ENCODE measurements around the gene NDUFA5.

The NDUFA5 gene

DNA sequence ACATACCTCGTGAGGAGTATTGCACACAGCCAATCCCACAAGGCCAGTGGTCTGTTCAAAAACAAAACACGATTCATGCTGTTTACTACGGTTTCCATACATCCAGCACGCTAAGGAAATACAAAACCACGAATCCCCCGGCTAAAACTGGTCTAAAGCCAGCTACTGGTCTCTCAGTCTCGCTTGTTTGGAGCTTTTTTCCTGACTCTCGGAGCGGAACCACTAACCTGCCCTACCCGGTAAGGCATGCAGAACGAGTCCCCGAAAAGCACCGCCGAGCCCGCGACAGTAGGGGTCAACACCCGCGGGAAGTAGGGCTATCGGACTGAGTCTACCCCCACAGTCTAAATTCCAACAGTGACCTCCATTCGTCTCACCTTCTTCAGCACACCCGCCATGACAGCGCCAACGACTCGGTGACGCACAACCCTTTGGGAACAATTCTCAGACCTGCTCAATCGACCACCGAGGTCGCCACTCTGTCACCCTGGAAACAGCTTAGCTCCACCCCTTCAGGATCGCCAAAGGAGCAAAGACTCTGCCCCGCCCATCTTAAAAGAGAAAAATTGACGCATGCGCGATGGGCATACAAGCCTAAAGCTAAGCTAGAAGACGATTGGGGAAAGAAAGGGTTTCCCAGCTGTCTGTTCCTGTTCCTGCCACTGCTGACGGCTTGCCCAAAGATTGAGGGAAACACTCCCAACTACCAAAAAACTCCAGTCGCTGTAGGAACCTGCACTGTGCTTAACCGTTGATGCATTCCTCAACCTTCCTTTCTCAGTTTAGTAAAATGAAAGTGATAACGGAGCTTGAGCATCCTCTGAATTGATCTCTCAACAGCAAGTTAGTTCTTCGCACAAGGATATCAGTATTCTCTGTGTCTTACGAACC, at the start of gene NDUFA5:
TSS of gene NDUFA5 (minus strand) at position 421 of the 891 bp plus-strand sequence. CDS start at position 398, 23 bp downstream.
- DNase-seq (ENCODE audit: low read depth in 2 of 2) = peak; percentile 97 to 98

DNA sequence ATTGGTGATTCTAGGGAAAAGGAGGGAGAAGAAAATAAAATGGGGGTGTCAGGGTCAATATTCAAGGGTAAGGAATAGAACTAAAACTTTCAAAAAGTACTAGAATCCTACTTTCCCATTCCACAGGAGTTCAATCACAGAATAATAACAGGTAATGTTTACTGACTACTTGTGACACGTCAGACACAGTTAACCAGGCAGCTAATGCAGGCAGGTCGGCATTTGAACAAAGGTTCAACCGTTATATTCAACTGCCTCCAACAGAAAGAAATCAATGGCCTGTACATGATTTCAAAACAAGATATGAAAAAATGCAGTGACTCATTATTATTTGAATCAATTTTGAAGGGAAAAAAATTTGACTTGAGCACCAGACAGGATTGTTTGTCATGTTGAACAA, 47.1 kb upstream of the NDUFA5 start:
- no peak for DNase-seq (ENCODE audit: low read depth in 2 of 2)

DNA sequence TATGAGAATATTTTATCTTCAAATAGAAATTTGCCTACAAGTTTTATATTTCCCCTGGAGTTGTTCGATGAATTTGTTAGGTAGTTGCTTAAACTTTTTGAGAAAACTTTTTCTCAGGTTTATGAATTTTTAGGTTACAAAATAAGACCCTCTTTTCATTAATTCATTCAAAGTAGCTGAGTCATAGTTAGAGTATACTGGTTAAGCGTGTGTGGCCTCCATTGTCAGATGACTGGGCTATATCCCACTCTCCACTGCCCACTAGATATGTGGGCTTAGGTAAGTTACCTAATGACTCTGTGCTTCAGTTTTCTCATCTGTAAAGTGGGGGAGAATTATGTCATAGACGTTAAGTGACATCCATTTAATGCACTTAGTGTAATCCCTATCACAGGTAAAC, 45.0 kb upstream of the NDUFA5 start:
- DNase-seq (ENCODE audit: low read depth in 2 of 2) = no peak

DNA sequence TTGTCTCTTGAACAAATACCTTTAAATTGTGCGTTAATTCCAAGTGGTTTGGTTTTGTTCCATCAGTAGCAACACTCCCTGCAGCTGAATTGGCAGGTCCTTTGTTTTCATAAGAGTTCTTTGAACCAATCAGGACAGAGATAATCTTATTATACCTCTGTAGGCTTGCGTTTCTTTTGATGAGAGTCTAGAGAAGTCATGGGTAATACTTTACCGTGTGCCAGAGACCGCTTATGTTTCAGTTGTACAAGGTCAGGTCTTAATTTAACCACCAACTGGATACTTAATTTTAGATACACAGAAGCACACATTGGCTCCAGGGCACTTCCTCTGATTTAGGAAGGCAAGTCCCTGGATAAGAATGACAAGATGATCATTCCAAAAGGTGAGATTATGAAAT, 43.9 kb upstream of the NDUFA5 start, which contains the start of gene ASB15:
TSS of gene ASB15 (plus strand) at position 292 of the 400 bp plus-strand sequence. CDS start 12,682 bp downstream, outside the sequence.
- no peak for DNase-seq (ENCODE audit: low read depth in 2 of 2)

DNA sequence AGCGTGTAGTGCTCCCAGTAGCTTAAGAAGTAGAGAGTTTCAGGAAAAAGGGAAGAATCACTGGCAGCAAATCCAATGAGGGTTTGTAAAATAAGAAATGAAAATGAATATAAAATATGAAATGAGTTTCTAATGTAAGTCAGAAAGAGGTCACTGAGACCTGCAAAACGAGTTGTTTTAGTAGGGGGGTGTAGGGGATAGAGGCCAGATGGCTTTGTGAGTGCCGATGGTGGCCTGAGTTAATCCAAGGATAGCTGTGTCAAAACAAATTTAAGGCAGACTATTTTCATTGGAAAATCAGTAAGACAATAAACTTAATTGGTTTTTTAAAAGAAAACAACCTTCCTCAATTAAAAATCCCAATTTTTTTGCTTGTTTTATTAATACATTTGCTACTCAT, 43.3 kb upstream of the NDUFA5 start:
- no peak for DNase-seq (ENCODE audit: low read depth in 2 of 2)

DNA sequence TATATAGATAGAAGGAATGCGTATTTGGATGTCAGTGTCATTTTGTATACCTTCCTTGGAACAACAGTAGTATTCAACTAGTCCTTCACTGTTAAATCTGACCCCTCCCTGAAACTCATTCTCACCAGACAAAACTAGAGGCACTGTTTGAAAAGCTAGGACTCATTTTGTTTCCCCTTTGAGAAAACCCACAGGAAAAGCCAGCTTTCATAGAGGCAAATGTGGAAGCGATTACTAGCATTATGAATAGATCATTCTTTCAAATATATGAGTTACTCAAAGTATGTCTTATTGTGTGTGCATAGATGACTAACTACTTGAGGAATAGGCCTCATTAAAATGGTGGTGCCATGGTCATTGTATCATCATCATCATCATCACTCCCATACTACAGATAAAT, 42.1 kb upstream of the NDUFA5 start:
- no peak for DNase-seq (ENCODE audit: low read depth in 2 of 2)

DNA sequence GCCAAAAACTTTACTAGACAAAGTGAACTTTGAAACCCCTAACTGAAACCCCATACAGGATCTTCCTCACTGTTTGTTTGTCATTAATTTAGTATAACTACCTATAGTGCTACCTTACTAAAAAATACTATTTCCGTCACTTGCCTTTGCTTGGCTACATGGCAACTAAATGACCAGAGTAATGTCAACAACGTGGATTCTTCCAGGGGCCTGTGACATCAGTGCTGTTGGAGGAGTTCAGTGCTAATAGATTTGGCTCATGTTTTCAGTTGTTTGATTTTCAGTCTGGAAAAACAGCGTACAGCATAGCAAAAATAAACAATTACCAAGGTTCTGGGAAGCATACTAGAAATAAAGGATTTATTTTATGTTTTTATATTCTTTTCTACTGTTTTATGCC, 41.0 kb upstream of the NDUFA5 start:
- no peak for DNase-seq (ENCODE audit: low read depth in 2 of 2)

DNA sequence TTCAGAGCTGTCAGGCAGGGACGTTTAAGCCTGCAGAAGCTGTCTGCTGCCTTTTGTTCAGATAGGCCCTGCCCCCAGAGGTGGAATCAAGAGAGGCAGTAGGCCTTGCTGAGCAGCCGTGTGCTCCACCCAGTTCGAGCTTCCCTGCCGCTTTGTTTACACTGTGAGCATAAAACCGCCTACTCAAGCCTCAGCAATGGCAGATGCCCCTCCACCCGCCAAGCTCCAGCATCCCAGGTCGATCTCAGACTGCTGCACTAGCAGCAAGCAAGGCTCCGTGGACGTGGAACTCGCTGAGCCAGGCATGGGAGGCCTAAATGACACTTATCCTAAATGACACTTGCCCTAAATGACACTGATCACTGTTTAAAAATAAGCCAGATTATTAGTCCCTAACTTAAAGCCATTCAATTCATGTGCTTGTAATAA, 37.2 kb upstream of the NDUFA5 start:
- DNase-seq (ENCODE audit: low read depth in 2 of 2) = no peak

DNA sequence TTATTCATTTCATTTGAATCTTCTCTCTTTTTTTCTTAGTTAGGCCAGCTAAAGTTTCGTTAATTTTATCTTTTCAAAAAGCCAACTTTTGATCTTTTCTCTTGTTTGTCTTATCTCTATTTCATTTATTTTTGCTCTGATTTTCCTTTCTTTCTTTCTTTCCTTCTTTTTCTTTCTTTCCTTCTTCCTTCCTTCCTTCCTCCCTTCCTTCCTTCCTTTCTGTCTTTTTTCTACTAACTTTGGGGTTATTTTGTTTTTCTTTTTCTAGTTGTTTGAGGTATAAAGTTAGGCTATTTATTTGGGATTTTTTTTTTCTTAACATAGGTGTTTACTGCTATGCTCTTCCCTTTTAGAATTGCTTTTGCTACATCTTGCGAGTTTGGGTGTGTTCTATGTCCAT, 30.8 kb upstream of the NDUFA5 start:
- DNase-seq (ENCODE audit: low read depth in 2 of 2) = no peak

DNA sequence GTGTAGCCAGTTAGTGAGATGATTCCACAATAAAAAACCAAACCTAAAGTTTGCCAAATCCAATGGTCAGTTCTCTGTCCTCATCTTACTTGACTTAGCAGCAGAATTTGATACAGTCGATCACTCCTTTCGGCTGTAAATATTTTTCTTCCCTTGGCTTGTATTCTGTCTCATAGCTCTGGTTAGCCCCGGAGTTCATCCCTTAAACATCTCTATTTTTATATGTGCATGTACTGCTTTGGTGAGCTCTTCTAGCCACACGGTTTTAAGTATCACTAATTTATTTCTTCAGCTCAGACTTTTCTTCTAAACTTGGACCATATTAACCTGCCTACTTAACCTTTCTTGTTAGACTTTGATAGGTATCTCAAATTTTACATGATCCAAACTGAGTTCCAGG, 26.2 kb upstream of the NDUFA5 start:
- no peak for DNase-seq (ENCODE audit: low read depth in 2 of 2)

DNA sequence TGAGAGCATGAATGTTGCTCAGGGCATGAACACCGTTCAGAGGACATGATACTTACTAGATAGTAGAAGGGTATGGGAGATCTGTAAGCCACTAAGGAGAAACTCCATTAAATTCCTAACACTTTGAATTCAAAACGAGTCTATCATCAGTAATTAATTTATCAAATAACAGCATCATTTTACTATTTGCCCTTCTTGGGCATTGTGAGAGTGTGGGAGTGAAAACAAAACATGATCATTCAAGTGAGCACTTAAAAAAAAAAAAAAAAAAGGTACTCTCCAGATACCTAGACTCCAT, 23.5 kb upstream of the NDUFA5 start:
- DNase-seq (ENCODE audit: low read depth in 2 of 2) = no peak

DNA sequence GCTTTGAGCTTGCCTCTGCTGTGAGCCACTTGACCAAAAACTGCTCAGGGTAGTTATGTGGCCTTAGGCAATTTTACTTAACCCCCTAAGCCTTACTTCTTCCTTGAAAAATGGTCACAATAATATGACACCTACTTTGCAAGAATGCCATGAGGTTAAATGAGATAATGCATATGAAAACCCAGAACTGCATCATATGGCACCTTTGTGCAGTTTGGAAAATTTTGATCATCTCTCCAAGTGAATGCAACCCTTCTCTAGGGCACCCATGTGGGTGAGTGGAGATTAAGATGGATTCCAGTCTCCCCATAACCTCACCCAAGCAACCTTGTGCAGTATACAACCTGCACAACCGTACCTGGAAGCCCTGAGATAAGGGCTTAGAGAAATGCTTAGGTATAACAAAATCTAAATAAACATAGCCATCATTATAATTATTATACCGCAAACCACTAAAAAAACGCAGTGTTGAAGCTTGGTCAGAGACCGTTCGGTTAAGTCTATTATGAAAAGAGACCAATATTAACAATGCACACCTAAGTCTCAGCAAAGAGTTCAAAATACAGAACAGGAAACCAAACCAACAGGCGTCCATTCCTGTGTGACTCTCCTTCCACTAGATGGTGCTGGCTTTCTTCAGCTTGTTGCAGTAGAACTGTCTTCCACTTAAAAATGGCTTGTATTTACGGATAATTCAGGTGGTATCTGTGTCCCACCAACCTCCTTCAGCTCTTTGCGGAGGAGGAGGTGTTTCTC, 23.0 kb upstream of the NDUFA5 start:
- no peak for DNase-seq (ENCODE audit: low read depth in 2 of 2)

DNA sequence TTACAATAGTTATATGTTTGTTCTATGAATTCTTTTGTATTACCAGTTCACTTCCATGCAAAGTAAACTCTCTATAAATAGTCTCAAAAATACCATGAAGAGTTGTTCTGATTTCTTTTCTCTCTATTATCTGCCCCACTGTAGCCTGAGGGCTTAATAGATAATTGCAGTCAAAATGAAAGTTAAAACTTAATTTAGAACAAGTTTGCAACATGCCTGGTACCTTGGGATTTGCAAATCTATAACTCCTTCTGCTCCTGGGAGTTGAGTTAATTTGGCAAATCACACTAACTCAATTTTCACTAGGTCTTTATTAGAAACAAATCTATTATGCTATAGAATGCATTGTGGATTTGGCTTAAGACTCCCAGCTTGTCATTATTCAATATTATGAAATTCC, 21.8 kb upstream of the NDUFA5 start:
- no peak for DNase-seq (ENCODE audit: low read depth in 2 of 2)

DNA sequence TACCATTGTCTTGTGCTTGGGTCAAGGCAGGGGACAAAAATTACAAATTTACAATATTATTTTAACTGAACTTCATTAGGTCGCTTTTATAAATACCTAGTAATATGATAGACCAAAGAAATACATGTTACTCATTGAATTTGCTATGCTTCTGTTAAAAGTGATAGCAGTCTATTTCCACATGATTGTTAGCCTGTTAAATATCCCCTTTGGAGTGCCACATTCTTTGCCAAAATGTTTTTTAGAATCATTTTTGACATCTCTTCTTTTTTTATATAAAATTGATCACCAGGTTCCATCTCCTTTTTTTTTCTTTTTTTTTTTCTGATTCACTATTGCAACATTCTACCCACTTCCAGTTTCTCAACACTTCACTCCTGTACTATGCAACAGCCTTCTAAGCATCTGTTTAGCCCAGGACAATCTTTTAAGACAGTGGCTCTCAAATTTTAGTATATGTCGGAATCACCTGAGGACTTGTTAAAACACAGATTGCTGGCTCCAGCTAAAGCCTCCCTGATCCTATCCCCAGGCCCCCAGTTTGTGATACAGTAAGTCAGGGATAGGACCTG, 16.4 kb upstream of the NDUFA5 start:
- no peak for DNase-seq (ENCODE audit: low read depth in 2 of 2)

DNA sequence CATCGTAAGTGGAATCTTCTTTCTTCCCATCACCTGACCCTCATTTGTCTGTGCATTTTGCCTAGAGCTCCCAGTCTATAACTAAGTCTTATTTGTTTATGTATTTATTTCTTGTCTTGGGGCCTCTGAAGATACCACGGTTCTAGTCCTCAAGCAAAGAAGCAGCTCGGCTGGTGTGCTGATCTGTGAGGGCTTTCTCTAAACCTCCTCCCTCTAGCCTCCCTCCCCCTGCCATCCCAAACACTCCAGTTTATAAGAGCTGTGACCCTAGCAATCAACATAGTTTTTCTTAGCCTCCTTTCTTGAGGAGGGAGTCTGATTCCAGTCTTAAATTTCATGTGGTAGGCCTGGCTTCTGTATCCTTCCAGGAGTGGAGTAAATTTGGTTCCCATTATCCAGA, 15.7 kb upstream of the NDUFA5 start:
- DNase-seq (ENCODE audit: low read depth in 2 of 2) = no peak

DNA sequence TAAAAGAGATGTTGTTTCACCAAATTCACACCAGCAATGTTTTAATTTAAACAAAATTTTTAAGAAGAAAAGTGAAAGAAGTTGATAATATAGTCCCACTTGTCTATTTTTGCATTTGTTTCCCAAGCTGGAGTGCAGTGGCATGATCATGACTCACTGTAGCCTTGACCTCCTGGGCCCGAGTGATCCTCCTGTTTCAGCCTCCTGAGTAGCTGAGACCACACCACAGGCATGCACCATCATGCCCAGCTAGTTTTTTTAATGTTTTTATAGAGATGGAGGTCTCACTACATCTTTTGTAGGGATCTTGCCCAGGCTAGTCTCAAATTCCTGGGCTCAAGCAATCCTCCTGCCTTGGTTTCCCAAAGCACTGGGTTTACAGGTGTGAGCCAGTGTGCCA, 14.1 kb upstream of the NDUFA5 start:
- no peak for DNase-seq (ENCODE audit: low read depth in 2 of 2)

DNA sequence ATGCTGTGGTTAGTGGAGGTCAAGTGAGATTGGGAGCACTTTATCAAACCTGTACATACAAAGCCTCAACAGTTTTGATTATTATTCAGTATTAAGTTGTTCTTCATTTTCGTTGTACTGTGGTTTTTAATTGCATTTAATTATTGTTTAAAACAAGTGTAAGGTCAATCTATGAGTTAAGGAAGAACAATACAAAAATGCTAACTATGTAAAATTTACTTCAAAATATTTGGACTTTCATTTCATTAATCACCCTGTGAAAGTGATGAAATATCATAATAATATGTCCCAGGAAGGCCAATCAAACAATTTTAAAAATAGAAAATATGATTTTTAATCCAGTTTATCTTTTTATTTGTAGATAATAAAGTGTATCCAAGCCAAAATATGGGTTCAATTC, 13.6 kb upstream of the NDUFA5 start:
- no peak for DNase-seq (ENCODE audit: low read depth in 2 of 2)

DNA sequence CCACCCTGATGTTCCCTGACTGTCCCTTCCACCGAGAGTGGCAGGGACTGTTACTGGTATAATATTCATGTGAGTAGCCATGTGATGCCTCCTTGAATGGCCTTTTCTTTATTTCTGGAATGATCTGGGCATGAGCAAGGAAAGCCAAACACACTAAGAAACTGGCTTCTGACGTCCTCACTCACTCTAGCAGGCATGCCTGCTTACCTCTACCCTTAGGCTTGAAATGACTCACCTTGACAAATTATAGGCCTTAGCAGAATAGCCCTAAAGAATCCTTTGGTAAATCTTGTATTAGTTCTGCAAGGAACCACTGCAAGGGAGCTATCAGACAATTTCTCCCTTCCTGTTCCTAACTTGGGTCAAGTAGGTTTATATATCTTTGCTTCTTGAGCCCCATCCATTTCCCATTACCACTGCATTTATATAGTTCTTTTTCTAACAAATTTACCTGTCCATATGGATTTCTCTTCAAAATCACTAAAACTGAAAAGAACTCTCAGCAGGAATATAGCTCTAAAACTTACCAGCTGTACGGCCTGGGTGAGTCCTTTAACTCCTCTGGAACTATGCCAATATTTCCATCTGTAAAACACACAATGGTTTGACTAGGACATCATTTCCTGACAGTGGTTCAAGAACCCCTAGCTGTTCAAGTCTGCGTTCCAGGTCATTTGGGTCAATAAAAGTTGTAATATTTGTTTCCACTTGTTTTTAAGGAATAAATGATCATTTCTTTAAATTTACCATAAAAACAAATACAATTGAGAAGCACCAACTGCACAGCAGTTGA, 13.0 kb upstream of the NDUFA5 start:
- no peak for DNase-seq (ENCODE audit: low read depth in 2 of 2)

DNA sequence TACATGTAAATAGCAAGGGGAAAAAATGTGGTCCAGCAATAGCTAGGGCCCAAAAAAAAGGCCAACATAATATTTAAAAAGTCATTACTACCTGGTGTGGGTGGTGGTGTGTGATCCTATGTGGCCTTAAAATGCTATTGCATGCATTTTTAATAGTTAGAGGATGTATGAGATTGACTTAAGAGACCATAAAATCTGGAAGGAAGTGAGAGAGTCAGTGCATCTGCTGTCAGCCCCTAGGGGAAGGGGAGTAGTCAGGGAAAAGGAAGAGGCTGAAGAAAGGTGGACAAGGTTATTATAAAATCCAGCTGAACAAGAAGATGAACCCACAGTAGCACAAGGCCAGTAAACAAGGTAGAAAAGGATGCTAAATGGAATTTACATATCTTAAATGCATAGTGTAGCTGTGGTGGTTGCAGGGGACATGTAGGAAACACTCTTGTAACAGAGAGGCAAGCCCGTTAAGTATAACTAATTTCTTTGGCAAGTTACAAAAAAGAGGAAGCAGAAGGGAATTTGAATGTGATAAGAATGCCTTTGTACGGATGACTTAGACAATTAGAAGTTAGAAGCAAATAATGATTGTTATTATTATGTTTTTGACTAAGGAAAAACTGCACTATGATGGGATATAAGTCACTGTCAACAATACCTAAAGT, 11.9 kb upstream of the NDUFA5 start:
- DNase-seq (ENCODE audit: low read depth in 2 of 2) = no peak

DNA sequence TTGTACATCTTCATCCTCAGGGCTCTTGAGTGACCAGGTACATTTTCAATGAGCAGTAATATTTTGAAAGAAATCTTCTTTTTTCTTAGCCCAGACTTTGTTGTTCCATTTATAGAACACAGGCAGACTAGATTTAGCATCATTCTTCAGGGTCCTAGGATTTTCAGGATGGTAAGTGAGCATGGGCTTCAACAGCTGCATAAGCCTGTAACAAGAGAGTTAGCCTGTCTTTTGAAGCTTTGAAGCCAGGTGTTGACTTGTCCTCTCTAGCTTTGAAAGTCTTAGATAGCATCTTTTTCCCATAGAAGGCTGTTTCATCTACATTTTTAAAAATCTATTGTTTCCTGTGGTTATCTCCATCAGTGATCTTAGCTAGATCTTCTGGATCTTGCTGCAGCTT, 4.5 kb upstream of the NDUFA5 start:
- DNase-seq (ENCODE audit: low read depth in 2 of 2) = no peak

DNA sequence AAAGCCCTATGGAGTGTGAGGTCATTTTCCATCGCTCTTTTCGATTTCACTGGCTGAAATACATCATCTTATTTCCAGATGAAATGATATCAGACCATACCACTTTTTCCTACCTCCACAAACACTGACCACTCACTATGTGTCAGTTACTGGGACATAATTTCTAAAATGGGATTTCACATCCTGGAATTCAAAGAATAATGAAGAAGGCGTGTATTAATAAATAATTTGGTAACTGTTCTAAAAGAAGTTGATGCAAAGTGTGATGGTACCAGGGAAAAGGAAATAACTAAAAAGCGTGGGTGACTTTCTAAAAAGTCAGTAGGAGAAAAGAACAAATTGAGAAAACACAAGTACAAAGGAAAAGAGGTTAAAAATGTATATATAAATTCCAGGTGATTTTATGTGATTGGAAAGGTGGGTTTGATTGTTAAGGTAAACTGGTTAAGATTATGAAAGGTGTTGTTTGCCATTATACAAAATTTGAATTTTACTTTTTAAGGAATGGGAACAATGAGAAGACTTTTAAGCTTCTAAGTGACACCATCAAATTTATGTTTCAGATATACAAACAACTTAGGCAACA, 764 bp upstream of the NDUFA5 start:
- DNase-seq (ENCODE audit: low read depth in 2 of 2) = no peak

All from fibroblast of skin of left biceps (primary cell).